Hindlimb muscle (tissue), 1 donor: ENCODE measurements around the gene TTYH2. TPM values are rescaled to one million over a fixed set of nuclear protein-coding genes. Genes with fewer than 3 reads are reported as not detected.
A peak's percentile ranks its signal among the peaks of the same experiment; 100 is the strongest.

Experiments
- DNase-seq: peaks from one replicate; pipeline ENCODE4 v3.0.0-alpha.2; 2013
- polyA plus RNA-seq: library from polyadenylated mRNA; unstranded; fragments of 120-200 nt; gene quantifications from one replicate; pipeline ENCODE4 v1.2.1, GENCODE V29; 2013; ENCODE audit not compliant: insufficient read length

TTYH2 gene
- polyA plus RNA-seq, 1 donor: 72.3 TPM

DNA sequence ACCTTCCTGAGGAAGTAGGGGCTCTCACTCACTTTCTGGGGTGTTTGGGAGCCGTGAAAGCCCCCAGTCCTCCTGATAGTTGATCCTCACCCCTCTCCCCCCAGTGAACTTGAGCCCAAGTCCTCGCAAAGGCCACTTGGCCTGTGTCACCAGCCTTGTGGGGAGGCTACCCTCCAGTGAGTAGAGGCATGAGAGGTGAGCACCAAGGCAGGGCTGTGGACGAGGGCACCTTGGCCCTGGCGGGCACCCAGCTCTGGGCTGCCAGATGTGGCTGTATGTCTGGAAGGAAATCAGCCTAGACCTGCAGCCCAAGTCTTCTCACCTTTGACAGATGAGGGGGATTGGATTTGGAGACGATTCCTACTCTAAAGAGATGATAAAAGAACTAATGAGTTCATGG, 3.1 kb downstream of the TTYH2 start:
- no peak for DNase-seq

DNA sequence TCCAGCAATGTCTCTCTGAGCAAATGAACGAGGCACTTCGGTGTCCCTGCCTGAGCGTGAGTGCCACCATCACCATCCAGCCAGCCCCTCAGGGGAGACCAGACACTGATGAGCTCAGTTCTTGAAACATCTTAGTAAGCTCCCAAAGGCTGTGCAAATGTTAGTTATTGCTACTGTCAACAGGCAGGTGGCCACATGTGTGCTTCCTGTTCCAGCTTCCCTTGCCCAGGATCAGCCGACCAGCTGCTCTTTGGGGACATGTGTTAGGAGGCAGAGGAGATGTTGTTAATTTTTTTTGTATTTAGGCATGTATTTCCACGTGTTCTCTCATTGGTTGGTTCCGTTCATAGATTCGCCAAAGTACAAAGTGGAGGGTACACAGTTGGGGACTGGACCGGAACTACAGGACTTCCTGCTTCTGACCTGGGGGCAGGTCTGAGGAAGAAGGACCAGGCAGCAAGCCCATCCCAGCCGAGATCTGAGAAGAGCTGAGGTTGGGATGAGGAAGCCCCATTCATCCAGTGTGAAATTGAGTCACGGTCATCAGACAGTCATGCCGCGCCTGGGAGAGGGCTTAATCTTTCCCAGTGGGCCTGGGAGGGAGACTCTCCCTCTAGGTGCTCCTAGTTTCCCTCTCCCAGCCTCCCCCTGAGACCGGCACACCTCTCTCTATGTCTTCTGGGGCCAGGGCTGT, 3.8 kb downstream of the TTYH2 start:
- no peak for DNase-seq

DNA sequence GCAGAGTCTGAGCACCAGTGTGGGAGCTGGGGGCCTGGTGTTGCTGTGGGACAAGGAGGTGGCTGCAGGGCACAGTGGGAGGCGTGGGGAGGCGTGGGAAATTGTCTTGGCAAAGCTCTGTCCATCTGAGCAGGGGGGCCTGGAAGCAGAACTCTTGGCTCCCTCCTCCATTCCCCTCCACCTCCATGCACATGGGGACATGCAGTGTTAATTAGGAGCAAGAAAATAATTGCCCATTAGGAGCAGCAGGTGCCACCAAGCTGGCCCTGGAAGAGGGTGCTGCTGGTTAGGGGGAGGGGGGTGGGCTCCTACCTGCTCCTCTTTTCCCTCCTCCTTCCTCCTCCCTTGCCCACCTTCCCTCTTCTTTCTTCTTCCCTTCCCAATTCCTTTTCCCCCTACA, 4.5 kb downstream of the TTYH2 start:
- DNase-seq: no peak

DNA sequence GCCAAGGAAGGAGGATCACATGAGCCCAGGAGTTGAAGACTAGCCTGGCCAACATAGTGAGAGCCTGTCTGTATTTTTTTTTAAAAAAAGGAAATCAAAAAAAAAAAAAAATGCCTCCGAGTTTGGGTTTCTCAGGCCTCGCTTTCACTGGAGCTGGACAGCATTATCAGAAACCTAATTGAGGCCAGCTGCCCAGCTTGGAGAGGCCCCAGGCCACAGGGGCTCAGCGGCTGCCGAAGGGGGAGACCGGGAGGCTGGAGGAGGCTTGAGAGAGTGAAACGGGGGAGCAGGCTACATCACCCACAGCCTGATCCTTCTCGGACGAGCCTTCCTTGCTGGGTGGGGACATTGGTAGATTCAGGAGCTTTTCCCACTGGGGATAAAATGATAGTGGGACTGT, 5.1 kb downstream of the TTYH2 start:
- peak; percentile 55 for DNase-seq

DNA sequence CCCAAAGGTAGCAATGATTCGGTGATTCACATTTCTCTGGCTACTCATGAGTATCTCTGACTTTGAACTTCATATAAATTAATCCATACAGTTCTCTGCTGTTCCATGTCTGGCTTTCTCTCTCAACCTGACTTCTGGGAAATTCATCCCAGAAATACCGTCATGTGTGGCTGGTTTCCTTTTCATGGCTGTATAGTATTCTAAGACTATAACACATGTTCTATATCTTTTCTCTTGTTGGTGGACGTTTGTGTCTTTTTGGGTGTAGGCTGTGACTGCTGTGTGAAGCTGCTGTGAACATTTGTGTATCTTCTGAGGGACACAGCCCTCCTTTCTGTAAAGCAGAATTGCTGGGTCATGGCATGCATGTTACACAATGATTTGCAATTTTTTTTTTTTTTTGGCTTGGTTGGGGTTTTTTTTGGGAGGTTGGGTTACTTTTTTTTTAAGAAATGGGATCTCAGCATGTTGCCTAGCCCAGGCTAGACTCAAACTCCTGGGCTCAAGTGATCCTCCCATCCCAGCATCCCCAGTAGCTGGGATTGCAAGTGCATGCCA, 6.3 kb downstream of the TTYH2 start:
- DNase-seq: no peak

DNA sequence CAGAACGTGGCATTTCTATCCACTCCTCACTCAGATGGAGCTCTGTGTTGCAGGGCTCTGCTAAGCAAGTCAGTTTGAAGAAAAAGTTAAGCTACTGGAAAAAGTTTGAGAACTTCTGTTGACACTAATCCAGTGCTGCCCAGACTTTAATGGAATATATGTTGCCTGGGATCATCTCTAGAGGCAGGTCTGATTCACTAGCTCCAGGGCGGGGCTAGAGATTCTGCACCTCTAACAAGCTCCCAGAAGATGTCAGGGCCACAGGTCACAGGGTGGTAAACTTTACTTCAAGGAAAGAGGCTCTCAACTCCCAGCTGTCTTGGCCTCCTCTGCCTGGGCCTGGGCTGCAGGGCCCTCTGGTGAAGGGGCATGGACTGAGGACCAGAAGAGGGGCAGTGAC, 6.8 kb downstream of the TTYH2 start:
- no peak for DNase-seq

DNA sequence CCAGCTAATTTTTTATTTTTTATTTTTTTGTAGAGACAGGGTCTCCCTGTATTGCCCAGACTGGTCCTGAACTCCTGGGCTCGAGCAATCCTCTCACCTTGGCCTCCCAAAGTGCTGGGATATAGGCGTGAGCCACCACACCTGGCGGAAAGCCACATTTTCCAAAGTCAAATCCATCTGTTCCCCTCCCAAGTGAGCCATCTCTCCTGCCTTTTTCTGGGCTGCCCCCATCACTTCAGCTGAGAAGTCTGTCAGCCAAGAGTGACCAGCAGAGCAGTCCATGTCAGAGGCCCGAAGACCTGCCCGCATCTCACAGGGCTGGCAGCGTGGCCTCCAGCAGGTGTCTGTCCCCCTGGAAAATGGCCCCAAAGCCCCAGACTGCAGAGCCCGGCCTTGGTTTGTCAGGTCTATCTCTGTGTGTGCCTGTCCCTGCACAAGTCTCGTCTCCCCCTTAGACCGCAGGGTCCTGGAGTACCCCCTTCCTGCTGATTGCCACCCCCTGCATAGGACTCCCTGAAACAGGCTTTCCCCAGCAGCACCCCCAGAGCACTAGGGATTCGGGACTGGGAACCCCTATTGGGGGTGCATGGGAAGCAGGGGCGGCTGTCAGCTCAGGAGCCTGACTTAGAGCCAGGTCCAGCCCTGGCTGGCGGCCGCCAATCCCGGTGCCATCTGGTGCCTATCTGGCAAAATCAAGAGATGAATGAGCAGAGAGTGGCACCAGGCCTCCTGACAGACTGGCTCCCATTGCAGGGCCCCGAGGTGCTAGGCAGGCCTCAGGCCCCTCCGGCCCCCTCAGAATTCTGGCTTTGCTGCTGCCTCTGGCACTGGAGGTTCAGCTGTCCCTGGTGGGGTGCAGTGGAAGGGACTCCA, 7.8 kb downstream of the TTYH2 start:
- DNase-seq: no peak

DNA sequence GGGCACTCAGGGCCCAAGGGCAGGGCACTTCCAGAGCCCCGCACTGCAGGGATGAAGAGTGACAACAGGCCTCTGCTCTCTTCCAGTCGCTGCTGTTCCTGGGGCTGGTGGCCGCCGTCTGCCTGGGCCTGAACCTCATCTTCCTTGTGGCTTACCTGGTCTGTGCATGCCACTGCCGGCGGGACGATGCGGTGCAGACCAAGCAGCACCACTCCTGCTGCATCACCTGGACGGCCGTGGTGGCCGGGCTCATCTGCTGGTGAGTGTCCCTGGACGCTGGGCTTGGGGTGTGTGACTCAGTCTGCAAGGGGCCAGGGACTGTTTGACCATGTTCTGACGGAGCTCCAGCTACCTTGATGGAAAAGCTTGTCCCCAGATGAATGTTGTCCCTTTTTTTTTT, 9.0 kb downstream of the TTYH2 start:
- no peak for DNase-seq

DNA sequence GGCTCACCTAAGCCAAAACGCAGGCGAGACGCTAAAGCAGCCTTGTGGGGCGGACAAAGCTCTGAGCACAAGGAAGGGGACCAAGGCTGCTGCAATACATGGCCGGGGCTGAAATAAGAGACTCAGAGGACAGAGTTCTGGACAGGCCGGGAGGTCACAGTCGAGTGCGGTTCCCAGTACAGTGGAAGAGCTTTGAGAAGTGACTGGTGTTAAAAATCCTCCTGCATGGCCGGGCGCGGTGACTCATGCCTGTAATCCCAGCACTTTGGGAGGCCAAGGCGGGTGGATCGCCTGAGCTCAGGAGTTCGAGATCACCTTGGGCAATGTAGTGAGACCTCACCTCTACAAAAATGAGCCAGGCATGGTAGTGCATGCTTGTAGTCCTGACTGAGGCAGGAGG, 10.5 kb downstream of the TTYH2 start:
- no peak for DNase-seq

DNA sequence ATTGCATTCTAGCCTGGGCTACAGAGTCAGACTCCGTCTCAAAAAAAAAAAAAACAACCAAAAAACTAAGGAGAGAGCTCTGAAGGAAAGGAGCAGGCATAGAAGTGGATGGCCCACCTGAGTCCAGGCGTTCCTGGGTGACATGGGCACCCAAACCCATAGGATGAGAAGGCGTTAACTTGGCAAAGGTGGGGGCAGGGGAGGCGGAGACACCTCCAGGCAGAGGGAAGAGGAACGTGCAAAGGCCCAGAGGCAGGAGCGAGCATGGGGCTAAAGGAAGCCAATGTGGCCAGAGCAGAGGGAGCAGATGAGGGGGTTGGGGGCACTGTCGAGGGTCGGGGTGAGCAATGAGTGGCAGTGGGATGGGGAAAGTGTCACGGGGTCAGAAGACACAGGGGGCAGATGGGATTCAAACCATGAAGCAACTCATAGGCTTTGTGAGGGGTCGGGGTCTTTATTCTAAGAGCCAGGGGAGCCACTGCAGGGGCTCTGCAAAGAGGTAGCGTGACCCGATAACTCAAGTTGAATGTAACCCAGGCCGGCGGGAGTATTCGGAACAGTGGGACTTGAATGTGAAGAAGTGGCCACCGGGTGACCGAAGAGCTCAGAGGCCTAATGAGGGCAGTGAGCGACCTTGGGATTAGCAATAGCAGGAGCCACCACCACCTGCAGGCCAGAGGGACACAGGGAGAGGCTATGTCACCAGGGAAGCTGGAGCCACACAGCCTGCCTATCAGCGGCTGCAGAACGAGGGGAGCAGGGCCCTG, 11.8 kb downstream of the TTYH2 start:
- no peak for DNase-seq

DNA sequence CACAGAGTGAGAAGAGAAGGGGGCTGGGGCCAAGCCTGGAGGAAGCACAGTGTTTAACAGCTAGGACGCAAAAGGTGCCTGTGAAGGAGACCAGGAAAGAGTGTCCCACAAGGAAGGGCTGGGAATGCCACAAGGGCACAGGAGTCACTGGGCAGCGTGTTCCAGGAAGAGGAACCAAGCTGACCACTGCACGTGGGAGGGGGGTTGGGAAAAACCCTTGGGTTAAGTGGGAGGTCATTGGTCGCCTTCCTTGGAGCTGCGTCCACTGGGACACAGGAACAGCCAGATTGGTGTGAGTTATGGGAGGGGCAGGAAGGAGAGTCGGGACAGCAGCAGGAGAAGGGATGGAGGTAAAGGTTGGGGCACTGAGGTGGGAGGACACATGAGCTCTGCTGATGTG, 12.9 kb downstream of the TTYH2 start:
- no peak for DNase-seq

DNA sequence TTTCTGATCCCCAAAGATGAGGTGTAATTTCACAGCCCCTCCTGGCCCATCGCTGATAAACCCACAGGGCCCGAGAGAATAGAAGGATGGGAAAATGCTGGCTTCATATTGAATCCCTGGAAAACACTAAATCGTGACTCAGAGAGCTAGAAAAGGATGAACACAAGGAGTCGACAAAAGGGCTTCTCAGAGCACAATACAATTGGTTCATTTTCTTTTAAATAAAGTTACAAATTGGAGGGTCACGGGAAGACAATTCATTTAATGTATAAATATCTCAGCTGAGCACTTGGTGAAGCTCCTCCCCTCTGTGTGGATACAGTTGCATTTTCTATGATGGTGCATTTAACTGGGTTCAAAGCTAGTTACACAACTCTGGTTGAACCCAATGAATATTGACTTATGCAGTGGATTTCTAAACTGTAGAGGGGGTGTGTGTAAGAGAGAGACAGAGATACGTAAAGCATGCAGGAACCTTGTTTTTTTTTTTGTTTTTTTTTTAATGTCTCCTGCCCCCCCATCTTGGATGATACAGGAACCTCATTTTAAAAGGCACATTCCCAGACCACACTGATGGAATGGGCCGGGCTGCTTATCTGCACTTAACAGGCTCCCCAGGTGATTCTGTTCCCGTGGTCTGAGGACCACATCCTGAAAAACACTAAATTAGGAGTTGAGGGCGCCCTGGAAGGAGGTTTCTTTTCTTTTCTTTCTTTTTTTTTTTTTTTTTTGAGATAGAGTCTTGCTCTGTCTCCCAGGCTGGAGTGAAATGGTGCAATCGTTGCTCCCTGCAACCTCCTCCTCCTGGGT, 14.1 kb downstream of the TTYH2 start:
- no peak for DNase-seq

DNA sequence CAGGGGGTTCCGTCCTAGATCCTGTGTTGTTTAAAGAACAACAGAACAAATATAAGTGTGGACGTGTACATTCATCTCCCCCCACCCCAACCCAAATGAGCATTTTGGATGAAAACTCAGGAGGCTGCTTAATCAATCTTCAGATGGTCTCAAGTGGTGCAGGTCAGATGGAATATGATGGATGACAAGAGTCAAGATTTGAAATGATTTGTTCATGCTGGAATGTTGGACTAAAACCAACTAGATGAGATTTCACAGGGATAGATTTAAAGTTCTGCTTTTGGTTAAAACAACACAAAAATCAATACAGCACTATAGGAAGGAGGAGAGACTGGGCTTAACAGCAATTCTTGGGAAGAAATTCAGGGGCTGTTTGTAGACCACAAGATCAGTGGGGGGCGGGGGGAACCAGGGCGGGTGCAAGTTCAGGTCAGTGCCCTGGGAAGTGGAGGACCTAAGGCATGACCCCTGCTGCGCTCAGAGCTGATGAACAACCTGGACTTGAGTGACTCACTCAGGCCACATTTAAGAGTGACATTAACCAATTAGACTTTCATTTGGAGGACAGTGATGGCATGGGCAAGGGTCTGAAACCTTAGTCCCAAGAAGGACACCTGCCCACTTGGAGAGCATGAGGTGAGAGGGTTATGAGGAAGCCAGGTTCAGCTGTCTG, 15.1 kb downstream of the TTYH2 start:
- no peak for DNase-seq

DNA sequence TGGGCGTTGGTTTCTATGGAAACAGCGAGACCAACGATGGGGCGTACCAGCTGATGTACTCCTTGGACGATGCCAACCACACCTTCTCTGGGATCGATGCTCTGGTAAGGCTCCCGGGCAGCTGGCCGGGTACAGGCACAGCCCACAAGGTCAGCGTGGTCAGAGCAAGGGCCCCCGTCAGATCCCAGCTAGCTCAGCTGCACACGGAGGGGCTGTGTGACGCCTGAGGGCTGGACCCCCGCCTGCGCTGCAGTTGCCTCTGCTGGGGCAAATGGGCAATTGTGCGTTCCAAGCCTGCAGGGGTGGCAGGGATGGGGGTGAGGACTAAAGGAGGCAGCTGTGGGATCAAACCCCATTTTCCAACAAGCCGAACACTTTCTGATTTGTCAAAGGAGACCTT, 17.5 kb downstream of the TTYH2 start:
- no peak for DNase-seq

DNA sequence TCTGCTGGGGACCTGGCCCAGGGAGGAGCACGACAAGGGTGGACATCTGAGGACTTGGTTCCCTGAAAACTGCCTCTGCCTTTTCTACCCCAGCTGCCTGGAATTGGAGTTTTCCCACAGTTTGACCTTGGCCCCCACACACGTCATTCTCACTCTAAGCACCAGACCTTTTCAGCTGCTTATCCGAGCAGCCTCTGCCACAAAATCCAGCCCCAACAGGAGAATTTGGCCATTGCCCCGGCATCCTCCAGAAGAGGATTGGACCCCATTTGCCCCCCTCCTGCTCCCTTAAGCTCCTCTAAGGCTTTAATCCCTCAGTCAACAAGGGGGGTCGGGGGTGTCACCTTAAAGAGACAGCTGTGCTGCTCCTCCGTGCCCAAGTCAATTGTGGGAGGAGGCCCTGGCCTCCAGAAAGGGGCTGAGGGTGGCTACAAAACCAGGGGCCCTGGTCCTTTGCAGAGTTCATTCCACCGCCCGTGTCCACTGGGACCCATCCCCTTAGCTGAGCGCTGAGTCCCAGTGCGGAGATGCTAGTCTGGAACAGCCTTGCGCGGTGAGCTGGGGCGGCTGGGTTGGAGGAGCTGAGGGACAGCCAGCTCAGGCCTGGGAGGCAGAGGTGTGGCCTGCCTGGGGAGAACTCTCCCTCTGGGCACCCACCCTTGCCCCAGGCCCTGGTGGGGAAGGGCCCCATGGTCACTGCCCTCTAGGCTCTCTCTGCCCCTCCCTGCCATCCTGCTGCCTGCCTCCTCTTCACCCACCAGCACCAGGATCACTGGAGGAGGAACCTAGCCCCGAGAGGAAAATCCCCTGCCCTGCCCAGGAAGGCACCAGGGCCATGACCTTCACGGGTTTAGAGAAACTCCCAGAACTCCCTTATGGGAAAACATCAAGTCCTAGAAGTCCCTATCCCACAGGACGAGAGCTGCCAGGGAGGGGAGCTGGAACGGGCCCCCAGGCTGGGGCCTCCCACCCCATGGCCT, 18.8 kb downstream of the TTYH2 start:
- no peak for DNase-seq

DNA sequence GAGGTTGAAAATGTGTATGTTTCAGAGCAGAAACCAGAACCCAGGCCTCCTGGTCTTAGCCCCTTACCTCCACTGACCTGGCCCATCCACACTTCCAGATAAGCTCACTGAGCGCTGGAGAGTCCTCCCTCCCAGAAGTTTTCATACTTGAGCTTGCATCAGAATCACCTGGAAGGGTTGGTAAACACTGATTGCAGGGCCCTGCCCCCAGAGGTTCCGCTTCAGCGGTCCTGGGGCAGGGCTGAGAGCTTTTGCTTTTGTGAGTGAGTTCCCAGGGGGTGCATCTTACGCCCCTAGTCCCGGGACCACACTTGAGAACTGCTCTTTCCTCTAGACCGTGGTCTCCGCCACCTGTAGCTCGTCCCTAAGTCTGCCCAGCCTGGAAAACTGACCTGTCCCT, 20.6 kb downstream of the TTYH2 start:
- DNase-seq: no peak

DNA sequence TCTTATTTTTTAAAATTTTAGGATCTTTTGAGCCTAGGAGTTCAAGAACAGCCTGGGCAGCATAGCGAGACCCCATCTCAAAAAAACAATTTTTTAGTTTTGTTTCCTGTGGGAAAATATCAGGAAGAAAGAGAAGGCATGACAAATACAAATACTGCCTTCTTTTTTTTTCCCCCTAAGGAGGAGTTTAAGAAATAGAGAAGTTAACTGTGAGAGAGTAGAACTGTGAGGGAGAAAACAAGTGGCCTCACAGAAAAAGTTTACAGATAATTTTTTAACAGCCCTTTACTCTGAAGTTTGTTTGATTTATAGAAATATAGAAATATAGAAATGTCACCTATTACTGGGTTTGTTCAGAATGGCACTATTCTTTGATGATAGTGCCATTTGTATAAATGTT, 21.1 kb downstream of the TTYH2 start:
- no peak for DNase-seq

DNA sequence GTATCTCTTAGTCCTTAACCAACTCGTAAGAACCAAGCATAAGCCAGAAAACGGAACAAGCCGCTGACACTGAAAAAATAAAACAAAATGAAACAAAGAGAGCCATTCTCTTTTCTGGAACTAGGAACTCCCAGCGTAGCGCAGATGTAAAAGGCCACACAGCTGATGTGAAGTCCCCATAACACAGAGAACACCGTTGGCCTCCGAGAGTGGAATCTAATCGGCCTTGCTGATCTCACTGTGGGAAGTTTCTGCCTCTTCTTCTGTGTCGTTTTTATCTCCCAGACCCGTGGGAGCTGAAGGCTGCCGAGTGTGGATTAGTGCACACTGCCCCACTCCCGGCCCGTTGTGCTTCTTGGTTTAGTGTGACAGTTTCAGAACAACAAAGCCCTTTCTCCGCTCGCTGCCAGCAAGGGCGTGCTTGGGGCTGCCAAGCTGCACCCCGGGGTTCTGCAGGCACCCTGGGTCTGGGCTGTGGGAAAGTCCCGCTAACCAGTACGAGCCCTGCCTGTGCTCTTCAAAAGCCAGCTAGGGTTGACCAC, 21.7 kb downstream of the TTYH2 start:
- no peak for DNase-seq

DNA sequence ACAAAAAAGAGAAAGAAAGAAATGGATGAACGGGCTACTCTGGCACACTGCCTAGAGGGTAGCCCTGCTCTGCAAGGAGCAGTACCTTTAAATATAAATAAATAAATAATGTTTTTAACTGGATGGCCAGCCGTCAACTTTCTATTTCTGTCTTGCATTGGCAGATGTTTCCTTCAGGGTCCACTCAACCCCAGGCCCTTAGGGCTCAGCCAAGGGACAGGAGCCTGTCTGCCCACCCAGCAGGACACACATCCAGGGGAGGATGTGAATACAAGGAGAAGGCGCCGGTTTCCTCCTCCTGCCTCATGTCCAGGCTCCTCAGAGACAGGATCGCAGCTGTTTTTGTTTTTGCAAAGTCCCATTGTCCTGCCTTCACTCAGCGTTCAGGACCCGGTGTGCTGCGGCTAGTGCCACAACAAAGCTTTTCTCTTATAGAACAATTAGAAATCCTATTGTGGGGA, 22.6 kb downstream of the TTYH2 start:
- DNase-seq: peak; percentile 59

DNA sequence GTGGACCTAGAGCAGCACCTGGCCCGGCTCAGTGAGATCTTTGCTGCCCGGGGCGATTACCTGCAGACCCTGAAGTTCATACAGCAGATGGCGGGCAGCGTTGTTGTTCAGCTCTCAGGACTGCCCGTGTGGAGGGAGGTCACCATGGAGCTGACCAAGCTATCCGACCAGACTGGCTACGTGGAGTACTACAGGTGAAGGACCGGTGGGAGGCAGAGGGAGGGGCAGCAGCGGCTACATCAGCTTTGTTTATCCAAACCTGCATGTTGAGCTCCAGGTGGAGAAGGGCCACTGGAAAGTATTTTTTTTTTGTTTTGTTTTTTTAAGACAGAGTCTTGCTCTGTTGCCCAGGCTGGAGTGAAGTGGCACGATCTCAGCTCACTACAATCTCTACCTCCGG, 23.9 kb downstream of the TTYH2 start:
- DNase-seq: no peak
